GM12891 (cell line): ENCODE data around the gene ARHGAP26.
"Not testable (repeated sequence)": the region's sequence is repeated elsewhere in the genome, so short reads cannot be mapped to it uniquely, and the experiment has no call there.

ENCODE experiments used
- DNase-seq: peaks from one replicate; pipeline ENCODE4 v3.0.0; 2011; ENCODE audit warnings: low spot score; ENCODE audit not compliant: insufficient read length
- FAIRE-seq: peaks from 2 replicates; lab custom pipeline; 2011; peaks lifted over from hg19 to GRCh38; lab: Jason Lieb, UNC
- PAX5 ChIP-seq: IDR thresholded peaks from 2 replicates; pipeline ENCODE4 v1.6.1; 2011; ENCODE audit warnings: low read length, moderate library complexity, mild to moderate bottlenecking; ENCODE audit not compliant: insufficient read depth, severe bottlenecking
- POLR2A ChIP-seq: IDR thresholded peaks from 2 replicates; pipeline ENCODE4 v1.6.1; 2011; ENCODE audit warnings: low read depth, low read length, control low read depth
- POLR2AphosphoS5 ChIP-seq: IDR thresholded peaks from 2 replicates; pipeline ENCODE4 v1.6.1; 2011; ENCODE audit warnings: low read depth, low read length, control low read depth
- POU2F2 ChIP-seq: IDR thresholded peaks from 2 replicates; pipeline ENCODE4 v1.6.1; 2011; ENCODE audit warnings: low read depth, mild to moderate bottlenecking, control low read depth, low read length, moderate library complexity
- SPI1 ChIP-seq: IDR thresholded peaks from 2 replicates; pipeline ENCODE4 v1.6.1; 2011; ENCODE audit warnings: low read depth, low read length, control low read depth
- TAF1 ChIP-seq: IDR thresholded peaks from 2 replicates; pipeline ENCODE4 v1.6.1; 2011; ENCODE audit warnings: low read depth, low read length, control low read depth

ARHGAP26 gene

GRCh38 chr5:142920849-142921612 is 150.9 kb downstream of the ARHGAP26 start:
- no peak for FAIRE-seq
- TF ChIP-seq PAX5 (no peak), POU2F2 (no peak), POLR2AphosphoS5 (no peak), POLR2A (no peak), TAF1 (no peak), SPI1 (no peak)
- no peak for DNase-seq

GRCh38 chr5:142922223-142922952 is 152.2 kb downstream of the ARHGAP26 start:
- DNase-seq (no peak), FAIRE-seq (peak; percentile 87)
- TF ChIP-seq TAF1 (no peak), SPI1 (no peak), POU2F2 (no peak), PAX5 (no peak), POLR2AphosphoS5 (no peak), POLR2A (no peak)

GRCh38 chr5:142924135-142924883 is 154.1 kb downstream of the ARHGAP26 start:
- FAIRE-seq (peak; percentile 70), DNase-seq (no peak)
- TF ChIP-seq SPI1: no peak
- no peak for TF ChIP-seq POLR2AphosphoS5
- no peak for TF ChIP-seq POU2F2
- TF ChIP-seq TAF1: no peak
- TF ChIP-seq PAX5: no peak
- TF ChIP-seq POLR2A: no peak

- no peak for DNase-seq
Measured at GRCh38 chr5:142925795-142926194, 155.6 kb downstream of the ARHGAP26 start.

GRCh38 chr5:142926549-142926948 is 156.4 kb downstream of the ARHGAP26 start:
- TF ChIP-seq TAF1: no peak
- TF ChIP-seq SPI1: no peak
- TF ChIP-seq PAX5: no peak
- TF ChIP-seq POU2F2: no peak
- no peak for TF ChIP-seq POLR2A
- TF ChIP-seq POLR2AphosphoS5: no peak
- no peak for DNase-seq
- no peak for FAIRE-seq

More at GRCh38 chr5:142925795-142926194, 155.6 kb downstream of the ARHGAP26 start:
- no peak for FAIRE-seq
- TF ChIP-seq TAF1 (no peak), SPI1 (no peak), POLR2AphosphoS5 (no peak)

GRCh38 chr5:142928999-142929398 is 158.8 kb downstream of the ARHGAP26 start:
- not testable (repeated sequence) for FAIRE-seq, DNase-seq

GRCh38 chr5:142929587-142929986 is 159.4 kb downstream of the ARHGAP26 start:
- no peak for TF ChIP-seq POLR2A
- no peak for TF ChIP-seq SPI1
- TF ChIP-seq POLR2AphosphoS5: no peak
- no peak for TF ChIP-seq PAX5
- no peak for TF ChIP-seq POU2F2
- TF ChIP-seq TAF1: no peak
- FAIRE-seq: peak; percentile 16
- DNase-seq: no peak

GRCh38 chr5:142930395-142931110 is 160.4 kb downstream of the ARHGAP26 start:
- TF ChIP-seq POLR2AphosphoS5: no peak
- no peak for TF ChIP-seq TAF1
- TF ChIP-seq PAX5: no peak
- no peak for TF ChIP-seq SPI1
- DNase-seq (no peak), FAIRE-seq (no peak)
